Measurements from ENCODE around the gene LZTS2. TPM values are rescaled to one million over a fixed set of nuclear protein-coding genes. Genes with fewer than 3 reads are reported as not detected.

The LZTS2 gene
- total and polyA plus RNA-seq, 2 experiments from 2014 or later: 27.6 to 88.3 TPM

- Histone ChIP-seq H3K9me2 (ENCODE audit: insufficient read depth) (no peaks in the 10 kb centered on the region), H4K20me1 (replicated peaks; ENCODE audit: insufficient read depth) (peaks cover 17% of the 10 kb centered on the region), H3K4me1 (ENCODE audit: insufficient read depth) (no peaks in the 10 kb centered on the region), H3F3A (replicated peaks; ENCODE audit: low read depth) (peaks cover 7% of the 10 kb centered on the region; the same call in 1 of the 2 replicates), H3K4me2 (no peak overlapping the region), H2AFZ (no peak overlapping the region), H3K27me3 (ENCODE audit: insufficient read depth) (no peaks in the 10 kb centered on the region), H3K36me3 (ENCODE audit: insufficient read depth) (peaks cover under 1% of the 10 kb centered on the region; the same call in 1 of the 2 replicates), H3K27ac (ENCODE audit: low read depth) (no peak overlapping the region), H3K79me2 (replicated peaks; ENCODE audit: insufficient read depth) (peaks cover 36% of the 10 kb centered on the region), H3K4me3 (no peak overlapping the region)
- Mint-ChIP-seq H3K9me3 (peaks cover 2% of the 10 kb centered on the region; the same call in 1 of the 3 replicates), H3K4me1 (peaks cover 12% of the 10 kb centered on the region), H3K4me3 (no peak overlapping the region), H3K27me3 (ENCODE audit: insufficient read depth, low read depth, poor library complexity) (peaks cover 19% of the 10 kb centered on the region), H3K36me3 (ENCODE audit: low read depth) (peaks cover 22% of the 10 kb centered on the region), H3K27ac (no peak overlapping the region)
- TF ChIP-seq EZH2 (IDR thresholded peaks at IDR 0.05; ENCODE audit: low read depth, unreplicated experiment): no peak
- TF ChIP-seq POLR2AphosphoS5 (IDR thresholded peaks at IDR 0.05; ENCODE audit: low read depth): no peak
- TF ChIP-seq CTCF (conservative IDR thresholded peaks at IDR 0.05; ENCODE audit: low read depth in 2 of 2): no peak
- TF ChIP-seq JUNB (IDR thresholded peaks at IDR 0.05; ENCODE audit: unreplicated experiment): no peak
- TF ChIP-seq STAT1 (IDR thresholded peaks at IDR 0.05; ENCODE audit: unreplicated experiment): no peak
- no peak for TF ChIP-seq ZNF114 (CRISPR knock-in tag; IDR thresholded peaks at IDR 0.05)
- DNase-seq (ENCODE audit: low spot score) (no peak), ATAC-seq (no peak)
These were observed 14.9 kb upstream of the LZTS2 start for GRCh38 chr10:100984672-100985177.

- DNase-seq (ENCODE audit: low spot score): no peak
- no peak for ATAC-seq
- Histone ChIP-seq H3K79me2 (replicated peaks; ENCODE audit: insufficient read depth) (peaks cover 42% of the 10 kb centered on the region), H2AFZ (no peak overlapping the region), H3F3A (replicated peaks; ENCODE audit: low read depth) (peaks cover 10% of the 10 kb centered on the region; the same call in 1 of the 2 replicates), H3K27me3 (ENCODE audit: insufficient read depth) (no peaks in the 10 kb centered on the region), H3K4me3 (no peak overlapping the region), H3K36me3 (ENCODE audit: insufficient read depth) (peaks cover 5% of the 10 kb centered on the region), H4K20me1 (replicated peaks; ENCODE audit: insufficient read depth) (peaks cover 23% of the 10 kb centered on the region), H3K4me2 (no peak overlapping the region), H3K4me1 (ENCODE audit: insufficient read depth) (no peaks in the 10 kb centered on the region), H3K9me2 (ENCODE audit: insufficient read depth) (no peaks in the 10 kb centered on the region), H3K27ac (ENCODE audit: low read depth) (no peak overlapping the region)
- peak overlapping the region; percentile 97 for H3K4me3 Mint-ChIP-seq
- no peak overlapping the region for H3K27ac Mint-ChIP-seq
- TF ChIP-seq EZH2 (IDR thresholded peaks at IDR 0.05; ENCODE audit: low read depth, unreplicated experiment) (no peak), REST (IDR thresholded peaks at IDR 0.05; ENCODE audit: unreplicated experiment) (no peak)
- H3K27me3 Mint-ChIP-seq (ENCODE audit: insufficient read depth, low read depth, poor library complexity): peaks cover 19% of the 10 kb centered on the region
- peaks cover 26% of the 10 kb centered on the region for H3K36me3 Mint-ChIP-seq (ENCODE audit: low read depth)
- peaks cover 2% of the 10 kb centered on the region; the same call in 1 of the 3 replicates for H3K9me3 Mint-ChIP-seq
- peaks cover 12% of the 10 kb centered on the region for H3K4me1 Mint-ChIP-seq
These were observed 14.3 kb upstream of the LZTS2 start for GRCh38 chr10:100985336-100985735.
